Stimulated activated CD4-positive, alpha-beta T cell treated with anti-CD3 and anti-CD28 coated beads, Interleukin-1b, Interleukin-23, amount 100 ng/mL, for 24 hours (primary cell): ENCODE data around the gene NRXN3.

Source experiments
- DNase-seq, 4 experiments: peaks; one replicate each; pipeline ENCODE4 v3.0.0-alpha.2; 2020; ENCODE audit warnings: low read depth in 4 of 4, low spot score in 1 of 4

Gene NRXN3

DNA sequence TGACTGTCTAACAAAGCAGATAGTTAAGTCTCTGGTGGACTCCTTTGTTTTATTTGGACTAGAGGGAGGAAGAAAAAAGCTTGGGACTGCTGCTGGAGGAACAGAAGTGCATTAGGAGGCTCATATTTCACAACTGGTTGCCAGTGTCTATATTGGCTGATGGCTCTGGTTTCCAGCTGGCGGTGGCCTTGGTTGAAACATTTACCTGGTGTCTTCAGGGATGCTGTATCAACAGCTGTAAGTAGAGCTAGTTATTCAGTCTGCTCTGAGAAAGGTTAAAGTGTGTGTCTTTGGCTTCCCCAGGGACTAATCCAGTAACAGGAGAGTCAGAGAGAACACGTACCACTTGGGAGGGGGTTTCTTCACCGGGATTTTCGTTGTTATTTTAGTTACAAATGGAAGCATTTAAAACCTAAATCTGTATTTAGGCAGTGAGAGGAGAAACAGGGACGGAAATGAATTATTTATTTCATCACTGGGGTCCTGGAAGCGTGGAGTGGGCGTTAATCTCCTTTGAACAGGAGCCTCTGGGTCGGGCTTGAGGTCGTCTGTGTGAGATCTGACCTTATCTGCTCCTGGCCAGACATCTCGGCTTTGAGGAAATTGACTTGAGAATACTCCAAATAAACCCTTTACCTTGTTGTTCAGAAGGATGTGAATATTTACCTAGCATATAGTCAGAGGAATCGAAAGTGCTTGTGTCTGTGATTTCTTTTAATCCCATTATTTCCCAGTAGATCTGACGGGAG is 149.9 kb downstream of the NRXN3 start:
- no peak for DNase-seq

DNA sequence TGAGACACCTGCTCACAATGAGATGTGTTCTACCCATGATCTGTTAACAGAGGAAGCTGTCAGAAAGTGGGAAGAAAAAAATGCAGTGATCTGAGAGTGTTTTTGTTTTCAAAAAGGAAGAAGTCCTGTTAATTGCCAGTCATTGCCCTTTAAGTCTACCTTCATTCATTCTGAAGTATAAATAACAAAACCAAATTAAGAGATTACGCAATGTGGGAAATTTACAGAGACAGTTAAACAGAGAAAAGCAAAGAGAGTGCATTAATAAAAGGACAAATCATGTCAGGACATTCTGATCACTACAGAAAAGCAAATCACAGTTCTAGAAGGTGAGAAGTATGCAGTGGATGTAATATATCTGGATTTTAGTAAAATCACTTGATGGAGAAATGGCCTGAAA is 154.2 kb downstream of the NRXN3 start:
- DNase-seq: no peak

DNA sequence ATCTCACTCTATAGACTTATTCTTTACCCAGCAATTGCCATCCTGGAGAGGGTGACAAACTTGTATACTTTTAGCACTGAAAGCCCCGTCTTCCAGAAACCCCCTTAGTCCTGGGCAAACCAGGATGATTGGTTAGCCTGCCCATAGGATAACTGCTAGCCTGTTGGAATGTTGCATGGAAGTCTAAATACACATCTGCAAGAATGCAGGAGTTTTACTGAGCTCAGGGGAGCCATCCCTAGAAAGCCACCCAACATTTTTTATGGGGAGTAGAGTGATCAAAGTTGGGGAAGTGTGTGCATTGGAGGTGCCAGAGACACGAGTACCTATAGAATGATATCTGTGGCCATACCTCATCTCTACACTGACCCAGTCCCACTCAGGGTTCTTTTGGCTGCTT is 155.7 kb downstream of the NRXN3 start:
- no peak for DNase-seq

DNA sequence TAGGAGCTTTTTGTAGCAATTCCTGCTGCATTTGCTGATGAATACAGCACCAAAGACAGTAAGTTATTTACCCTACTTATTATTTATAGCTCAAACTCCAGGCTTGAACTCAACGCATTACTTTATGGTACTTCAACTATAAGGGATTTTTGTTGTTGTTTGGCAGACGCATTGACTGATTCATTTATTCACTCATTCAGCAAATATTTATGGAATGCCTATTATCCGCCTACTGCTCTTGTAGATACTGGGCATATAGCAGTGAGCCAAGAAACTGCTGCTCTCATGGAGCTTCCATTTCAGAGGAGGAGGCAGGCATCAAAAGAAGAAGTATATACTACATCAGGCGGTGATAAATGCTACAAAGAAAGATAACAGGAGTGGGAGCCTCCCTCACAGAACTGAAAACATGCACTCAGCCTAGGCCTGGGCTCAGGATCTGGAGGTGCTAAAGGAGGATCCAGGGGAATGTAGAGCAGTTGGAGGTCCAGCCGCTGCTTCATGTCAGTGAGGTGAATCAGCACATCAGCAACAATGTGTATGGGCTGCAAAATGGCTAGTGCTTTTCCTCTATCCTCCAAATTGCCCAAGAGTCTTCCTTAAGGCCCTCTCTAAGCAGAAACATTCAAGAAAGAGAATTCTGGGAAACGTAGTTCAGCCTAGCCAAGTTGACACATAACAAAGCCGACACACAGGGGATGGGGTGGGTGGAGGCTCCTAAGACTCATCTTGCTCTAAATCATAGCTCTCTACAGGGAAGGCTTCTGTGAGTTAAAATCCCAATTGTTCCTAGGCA is 157.5 kb downstream of the NRXN3 start:
- no peak for DNase-seq

DNA sequence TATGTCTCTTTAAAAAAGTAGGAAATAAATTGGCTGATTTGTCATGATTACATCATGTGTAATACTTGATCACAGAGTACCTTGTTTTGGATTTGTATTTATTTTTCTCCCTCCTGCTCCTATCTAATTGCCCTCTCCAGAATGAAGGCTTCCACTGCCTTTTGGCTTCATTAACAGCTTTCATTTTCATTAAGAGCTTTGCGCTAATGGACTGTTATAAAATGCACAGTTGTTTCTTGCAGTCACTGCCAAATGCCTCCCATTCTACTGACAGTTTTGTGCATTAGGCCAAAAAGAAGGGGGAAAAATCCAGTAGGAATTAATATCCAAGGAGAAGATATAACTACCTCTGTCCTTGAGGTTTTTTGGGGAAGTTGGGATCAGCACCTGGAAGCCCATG is 159.2 kb downstream of the NRXN3 start:
- DNase-seq: no peak

DNA sequence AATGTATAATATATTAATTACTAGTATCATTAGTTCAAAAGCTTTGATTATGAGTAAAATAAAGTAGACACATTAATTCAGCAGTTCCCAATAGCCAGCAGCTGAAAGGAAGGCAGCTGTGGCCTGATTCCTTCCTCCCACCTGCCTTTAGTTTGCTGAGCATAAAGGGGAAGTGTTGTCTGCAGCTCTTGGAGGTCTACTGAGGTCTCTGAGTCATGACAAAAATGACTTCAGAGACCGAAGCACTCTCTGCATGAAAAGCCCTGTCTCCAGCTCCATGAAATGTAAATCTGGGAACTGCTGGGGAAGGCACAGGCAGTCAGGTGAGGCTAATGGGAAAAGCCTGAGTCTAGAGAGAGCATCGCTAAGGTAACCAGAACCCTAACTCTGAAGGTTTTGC is 165.4 kb downstream of the NRXN3 start:
- no peak for DNase-seq

DNA sequence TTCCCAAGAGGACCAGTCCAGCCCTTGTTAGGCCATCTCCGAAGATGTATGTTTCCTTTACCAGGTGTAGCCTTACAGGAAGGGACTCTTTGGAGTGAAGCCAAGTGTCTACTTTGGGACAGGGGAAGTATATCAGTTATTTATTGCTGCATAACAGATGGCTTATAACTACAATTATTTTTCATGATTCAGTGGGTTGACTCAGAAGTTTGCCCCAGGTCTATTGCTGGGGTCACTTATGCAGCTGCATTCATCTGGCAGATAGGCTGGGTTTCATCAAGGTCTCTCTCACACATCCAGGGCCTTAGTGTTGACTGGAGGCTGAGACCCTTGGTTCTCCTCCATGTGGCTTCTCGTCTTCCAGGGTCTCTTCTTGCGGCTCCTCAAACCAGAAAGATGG is 170.1 kb downstream of the NRXN3 start:
- DNase-seq: no peak

DNA sequence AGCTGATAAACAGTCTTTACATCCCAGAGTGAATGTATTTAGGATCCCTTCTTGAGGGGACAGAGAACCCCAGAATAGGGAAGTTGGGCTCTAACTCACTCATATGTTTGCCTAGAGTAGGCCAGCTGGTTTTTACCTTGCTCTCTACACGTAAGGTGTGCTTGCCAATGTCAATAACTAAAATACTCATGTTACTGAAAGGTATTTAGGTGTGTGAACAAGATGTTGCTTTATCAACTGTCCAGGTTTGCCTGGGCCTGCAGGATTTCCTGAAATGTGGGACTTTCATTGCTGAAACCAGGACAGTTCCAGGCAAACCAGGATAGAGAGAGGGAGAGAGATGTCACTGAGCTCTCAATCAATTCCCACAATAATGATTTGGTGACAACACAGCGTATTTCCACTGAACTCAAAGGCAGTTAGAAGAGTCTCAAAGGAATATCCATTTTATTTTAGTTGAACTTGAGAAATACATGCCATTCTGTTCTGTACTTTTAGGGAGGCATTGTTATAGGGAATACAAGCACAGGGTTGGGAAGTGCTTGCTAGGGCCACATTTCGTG is 171.7 kb downstream of the NRXN3 start:
- DNase-seq: no peak

DNA sequence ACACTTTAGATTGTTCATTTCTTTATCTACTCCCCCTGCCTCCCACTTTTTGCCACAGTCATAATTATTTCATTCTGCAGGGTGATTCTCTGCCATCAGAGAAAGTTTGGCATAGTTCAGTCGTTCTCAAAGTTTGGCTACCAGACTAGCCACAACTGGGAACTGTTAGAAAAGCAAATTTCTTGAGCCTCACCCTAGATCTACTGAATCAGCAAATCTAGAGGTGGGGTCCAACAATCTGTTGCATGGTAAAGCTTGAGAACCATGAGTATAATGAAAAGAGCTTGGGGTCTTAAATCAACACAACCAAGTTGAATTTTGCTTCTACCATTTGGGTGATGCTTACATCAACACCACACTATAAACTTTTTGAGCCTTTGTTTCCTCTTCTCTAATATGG is 172.7 kb downstream of the NRXN3 start:
- DNase-seq: no peak

DNA sequence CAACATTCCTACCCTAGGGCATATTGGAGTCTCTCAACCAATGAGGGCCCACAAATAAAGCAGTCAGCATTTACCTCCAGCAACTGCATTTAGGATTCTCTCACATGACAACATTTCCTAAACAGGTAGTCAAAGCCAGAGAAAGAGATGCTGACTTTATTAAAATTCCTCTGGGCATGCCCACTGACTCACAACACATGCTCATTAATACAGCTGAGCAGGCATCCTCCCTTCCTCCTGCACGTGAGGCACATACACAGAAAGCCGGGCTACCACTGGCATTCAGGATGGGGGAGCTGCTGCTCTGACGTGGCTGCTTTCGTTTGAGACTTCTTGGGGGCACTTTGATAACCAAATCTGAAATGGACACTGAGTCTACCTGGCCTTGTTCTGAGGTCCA is 174.1 kb downstream of the NRXN3 start:
- DNase-seq: no peak

DNA sequence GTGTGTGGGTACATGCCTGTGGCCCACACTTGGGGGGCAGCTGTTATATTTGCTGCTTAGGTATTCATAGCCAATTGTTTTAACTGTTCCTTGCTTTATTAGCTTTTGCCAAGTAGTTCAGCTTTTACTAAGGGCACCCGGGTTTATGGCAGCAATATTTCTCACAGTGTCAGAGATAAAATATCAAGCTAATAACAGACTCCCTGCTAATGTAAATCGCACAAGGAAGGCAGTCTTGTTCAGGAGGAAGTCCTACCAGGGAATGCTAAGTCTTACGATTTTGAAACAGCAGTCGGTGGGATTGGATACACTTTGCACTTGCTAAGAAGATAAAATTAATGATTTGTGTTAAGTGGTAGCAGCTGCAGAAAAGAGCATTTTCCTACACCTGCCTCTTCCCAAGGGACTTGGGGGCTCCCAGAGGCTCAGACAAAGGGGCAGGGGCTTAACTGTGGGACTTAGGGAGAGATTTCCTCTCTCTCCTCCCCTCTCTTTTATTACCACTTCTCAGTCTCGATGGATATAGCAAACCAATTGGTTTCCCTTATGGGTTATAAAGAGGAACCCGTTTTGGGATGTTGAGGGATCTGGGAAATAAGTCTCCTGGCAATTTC is 175.1 kb downstream of the NRXN3 start:
- DNase-seq: no peak

DNA sequence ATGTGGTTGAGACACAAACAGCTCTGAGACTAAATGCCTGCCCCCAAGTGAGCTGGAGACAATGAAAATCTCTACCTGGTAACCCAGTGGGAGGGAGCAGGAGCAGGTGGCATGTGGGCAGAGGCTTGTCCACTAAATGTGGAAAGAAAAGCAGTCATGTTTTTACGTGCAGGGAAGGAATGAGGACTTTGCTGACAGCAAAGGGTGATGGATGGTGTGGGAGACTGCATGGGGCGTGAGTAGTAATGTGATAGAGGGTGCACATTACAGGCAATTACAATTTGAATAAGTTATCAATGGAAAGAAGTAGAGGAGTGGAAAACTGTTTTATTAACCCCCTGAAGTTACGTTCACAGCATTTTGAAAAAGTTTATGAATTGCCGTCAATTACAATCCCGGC is 176.6 kb downstream of the NRXN3 start:
- no peak for DNase-seq

DNA sequence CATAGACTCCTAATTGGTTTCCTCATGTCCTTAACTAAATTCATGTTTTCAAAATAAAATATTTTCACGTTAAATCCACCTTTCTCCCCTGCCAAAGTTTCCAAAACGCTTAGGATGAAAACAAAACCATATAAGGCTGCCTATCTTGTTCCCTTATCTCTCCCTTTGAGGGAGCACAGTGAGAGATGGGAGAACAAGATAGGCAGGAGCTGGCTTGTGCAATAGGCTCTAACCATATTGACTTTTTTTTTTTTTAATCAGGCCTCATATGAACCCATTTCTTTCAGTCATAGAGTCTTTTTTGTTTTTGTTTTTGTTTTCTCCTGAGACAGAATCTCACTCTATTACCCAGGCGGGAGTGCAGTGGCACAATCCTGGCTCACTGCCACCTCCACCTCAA is 184.9 kb downstream of the NRXN3 start:
- no peak for DNase-seq

DNA sequence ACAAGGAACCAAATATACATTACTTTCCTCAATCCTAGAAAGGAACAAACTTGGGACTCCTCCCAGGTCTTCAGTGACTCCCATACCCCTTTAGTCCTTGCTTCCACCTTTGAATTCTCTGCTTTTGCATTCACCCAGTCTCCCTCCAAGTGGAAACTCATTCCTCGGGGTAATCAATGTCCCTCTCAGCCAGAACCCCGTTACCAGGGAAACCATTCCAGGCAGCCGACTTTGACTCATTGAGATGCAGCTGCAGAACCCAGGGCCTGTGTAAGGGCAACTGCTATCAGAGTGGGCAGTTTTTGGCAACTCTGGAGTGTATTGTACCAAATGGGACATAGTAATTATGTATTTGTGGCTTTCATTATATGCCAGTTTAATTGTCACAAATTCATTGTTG is 186.2 kb downstream of the NRXN3 start:
- no peak for DNase-seq

DNA sequence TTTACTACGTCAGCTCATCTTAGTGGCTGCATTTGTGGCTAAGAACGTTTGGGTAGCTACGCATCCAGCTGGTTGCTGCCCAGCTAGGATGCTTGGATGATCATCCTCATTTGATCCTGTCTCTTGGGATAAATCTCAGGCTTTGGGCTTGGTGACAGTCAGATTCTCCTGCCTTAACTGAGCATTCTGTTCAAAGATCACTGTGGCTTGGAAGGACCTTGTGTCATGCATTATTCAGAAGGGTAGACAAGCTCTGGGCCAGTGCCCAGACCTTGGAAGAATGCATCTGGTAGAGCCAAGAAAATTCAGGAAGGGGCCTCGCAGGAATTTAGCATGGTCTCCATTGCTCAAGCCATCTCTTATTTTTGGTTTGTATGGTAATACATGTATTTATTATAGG is 188.4 kb downstream of the NRXN3 start:
- DNase-seq: no peak

DNA sequence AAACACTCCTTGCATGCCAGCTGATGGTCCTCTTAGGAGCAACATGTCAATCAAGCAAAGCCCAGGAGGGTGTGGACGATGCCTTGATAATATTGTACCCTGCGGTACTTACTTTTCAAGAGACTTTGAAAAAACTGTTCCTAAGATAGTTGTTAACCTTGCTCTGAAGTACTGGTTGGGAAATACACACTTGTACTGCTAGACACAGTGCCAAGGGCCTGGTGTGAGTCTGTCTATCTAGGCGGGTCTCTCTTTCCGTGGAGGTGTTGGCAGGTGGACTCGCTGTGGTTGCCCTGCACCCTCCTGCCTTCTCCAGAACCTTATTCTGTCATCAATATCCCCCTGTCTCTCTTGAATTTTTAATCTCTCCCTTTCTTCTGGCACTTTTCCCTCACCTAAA is 189.4 kb downstream of the NRXN3 start:
- no peak for DNase-seq

DNA sequence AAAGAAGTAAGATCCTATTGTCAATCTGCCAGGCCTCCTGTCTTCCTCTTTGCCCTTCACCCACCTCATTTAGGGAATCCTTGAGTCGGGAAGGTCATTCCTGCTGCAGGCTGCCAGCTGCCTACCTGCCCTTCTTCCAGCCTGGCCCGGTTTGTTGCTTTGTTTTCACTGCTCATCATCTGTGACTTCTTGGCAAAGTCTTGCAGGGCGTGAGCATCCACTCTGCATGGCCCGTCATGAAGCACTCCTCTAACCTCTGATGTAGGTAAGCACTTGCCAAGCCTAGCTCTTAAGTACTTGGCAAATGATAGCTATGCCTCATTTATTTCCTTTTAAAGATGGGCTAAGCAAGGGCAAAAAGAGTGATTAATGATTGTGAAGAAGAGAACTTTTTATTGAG is 192.8 kb downstream of the NRXN3 start:
- DNase-seq: no peak

DNA sequence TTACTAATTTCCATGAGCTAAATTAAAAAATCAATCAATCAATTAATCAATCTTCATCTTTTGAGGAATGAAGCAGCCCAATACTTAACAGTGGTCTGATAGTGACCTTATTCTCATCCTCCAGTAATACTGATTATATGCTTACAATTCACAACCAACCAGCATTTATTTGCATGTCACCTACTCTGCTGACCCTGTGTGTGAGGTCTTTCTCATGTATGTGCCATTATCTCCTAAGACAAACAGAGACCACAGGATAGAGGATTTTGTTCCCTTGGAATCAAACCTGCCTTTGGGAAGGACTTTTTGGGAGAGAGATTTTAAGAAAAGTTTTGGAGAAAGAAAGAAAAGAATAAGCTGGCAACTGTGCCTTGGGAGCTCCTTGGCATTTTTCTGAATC is 197.2 kb downstream of the NRXN3 start:
- no peak for DNase-seq

DNA sequence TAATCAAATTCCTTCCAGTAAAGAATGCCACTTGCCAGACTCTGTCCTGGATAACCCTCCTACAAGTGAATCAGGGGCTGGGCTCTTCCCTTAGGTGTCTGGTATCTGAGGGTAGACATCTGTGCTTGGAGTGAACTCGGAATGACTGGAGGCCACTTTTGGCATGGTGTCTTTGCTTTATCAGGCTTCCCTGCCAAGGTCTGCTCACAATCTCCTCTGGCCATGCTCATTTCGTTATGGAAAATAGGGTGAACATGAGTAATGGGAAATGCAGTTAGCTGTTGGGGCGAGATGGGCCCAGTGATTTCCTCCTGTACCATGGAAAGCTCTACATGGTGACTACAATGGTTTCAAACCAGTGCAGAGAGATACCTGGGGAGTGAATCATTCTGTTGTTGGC is 212.9 kb downstream of the NRXN3 start:
- DNase-seq: no peak

DNA sequence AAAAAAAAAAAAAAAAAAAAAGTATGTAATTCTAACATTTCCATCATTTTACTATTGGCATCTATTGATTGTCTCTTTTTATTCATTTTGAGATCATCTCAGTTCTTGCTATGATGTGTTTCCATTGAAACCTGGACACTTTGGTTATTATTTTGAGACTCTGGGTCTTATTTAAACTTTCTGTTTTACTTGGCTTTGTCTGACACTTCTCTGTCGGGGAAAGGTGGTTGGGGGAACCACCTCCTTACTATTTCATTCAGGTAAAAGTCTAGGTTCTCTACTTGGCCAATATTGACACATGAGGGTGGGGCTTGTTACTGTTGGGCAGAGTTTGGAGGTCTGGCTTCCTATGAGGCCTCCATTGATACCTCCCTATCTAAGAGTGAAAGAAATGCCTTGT is 228.0 kb downstream of the NRXN3 start:
- DNase-seq: no peak

DNA sequence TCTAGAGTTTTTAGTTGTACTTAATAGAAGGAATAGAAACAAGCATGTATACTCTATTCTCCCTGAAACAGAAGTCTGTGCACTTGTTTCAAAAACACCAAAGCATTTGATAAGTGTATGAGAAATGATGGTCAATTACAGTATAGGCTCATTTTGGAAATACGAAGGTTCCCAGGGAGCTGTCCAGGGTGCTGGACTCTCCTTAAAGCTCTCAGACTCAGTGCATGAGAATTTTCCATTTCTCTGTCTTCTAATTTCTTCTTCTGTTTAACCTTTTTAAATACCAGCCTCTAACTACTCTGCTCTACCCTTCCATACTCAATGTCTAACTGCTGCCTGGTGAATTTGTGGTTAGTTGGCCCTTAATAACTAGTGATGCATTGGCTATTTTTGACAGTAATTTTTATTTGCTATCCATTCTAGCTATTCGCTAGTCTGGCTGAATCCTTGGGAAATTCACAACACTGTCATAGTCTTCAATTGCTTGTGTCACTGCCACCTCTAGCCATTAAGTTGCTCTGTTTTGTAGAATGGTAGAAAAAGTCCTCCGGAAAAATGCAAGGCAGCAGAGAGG is 229.2 kb downstream of the NRXN3 start:
- no peak for DNase-seq

DNA sequence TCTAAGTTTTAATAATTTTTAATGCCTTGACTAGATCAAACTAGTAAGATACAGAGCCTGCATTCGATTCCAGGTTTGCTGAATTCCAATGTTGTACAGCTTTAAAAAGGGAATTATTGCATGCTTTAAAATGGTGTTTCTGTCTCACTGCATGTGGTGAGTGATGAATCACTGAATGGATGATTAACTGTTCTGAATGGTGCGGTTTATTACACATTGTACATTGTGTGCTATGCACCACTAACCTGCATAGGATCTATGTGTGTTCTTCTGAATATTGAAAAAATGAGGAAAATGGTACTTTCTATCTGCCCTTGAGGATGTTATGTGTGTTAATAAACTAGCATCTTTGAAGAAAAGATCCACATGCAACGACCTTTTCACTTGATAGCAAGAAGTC is 231.7 kb downstream of the NRXN3 start:
- DNase-seq: no peak
